ENCODE results near the gene SIRT6. TPM values are rescaled to one million over a fixed set of nuclear protein-coding genes. Genes with fewer than 3 reads are reported as not detected.

Gene SIRT6
- total RNA-seq, 1 experiment from 2014 or later, result 28.1 TPM

- TF ChIP-seq ZNF512 (CRISPR knock-in tag; IDR thresholded peaks at IDR 0.05; ENCODE audit: borderline replicate concordance), result no peak
Measured at GRCh38 chr19:4140237-4140711, 42.1 kb downstream of the SIRT6 start (continued).

GRCh38 chr19:4139614-4140236, 42.6 kb downstream of the SIRT6 start:
- DNase-seq (ENCODE audit: low spot score), result peak; percentile 94
- Mint-ChIP-seq H3K4me1 (peaks cover 6% of the 10 kb centered on the region), H3K27me3 (ENCODE audit: low read depth) (peaks cover 18% of the 10 kb centered on the region), H3K36me3 (no peaks in the 10 kb centered on the region), H3K9me3 (peaks cover 6% of the 10 kb centered on the region; the same call in 1 of the 2 replicates), H3K4me3 (peak overlapping the region; percentile 31; the same call in 1 of the 2 replicates), H3K27ac (peak overlapping the region; percentile 70; the same call in 1 of the 2 replicates)
- no peak for TF ChIP-seq ZSCAN18 (CRISPR knock-in tag; IDR thresholded peaks at IDR 0.05)
- TF ChIP-seq ESRRA (CRISPR knock-in tag; IDR thresholded peaks at IDR 0.05; ENCODE audit: borderline replicate concordance), result no peak
- TF ChIP-seq, protein P1, sequence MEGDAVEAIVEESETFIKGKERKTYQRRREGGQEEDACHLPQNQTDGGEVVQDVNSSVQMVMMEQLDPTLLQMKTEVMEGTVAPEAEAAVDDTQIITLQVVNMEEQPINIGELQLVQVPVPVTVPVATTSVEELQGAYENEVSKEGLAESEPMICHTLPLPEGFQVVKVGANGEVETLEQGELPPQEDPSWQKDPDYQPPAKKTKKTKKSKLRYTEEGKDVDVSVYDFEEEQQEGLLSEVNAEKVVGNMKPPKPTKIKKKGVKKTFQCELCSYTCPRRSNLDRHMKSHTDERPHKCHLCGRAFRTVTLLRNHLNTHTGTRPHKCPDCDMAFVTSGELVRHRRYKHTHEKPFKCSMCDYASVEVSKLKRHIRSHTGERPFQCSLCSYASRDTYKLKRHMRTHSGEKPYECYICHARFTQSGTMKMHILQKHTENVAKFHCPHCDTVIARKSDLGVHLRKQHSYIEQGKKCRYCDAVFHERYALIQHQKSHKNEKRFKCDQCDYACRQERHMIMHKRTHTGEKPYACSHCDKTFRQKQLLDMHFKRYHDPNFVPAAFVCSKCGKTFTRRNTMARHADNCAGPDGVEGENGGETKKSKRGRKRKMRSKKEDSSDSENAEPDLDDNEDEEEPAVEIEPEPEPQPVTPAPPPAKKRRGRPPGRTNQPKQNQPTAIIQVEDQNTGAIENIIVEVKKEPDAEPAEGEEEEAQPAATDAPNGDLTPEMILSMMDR (IDR thresholded peaks at IDR 0.05), result peak; percentile 94
- TF ChIP-seq GTF2I (CRISPR knock-in tag; conservative IDR thresholded peaks at IDR 0.05), result peak; percentile 87; the same call in 1 of the 2 replicates
- TF ChIP-seq HMGA2 (CRISPR knock-in tag; IDR thresholded peaks at IDR 0.05), result no peak
- ChIA-PET POLR2A (no interaction called here), CTCF (interaction anchor here (0.6 to 3.4 kb wide), 94 partner anchors 8 to 1831 kb away, joined by 3 to 57 read pairs (median 5); partner anchors contain the start of genes APBA3, ATCAY, CHAF1A and CREB3L3)
- peak; percentile 81 for ATAC-seq

- CTCF ChIA-PET, result interaction anchor here (0.8 kb wide), 1 partner anchor 9 kb away, joined by 4 read pairs; no protein-coding TSS in a partner anchor
- DNase-seq (ENCODE audit: low spot score) (no peak), ATAC-seq (no peak)
- Mint-ChIP-seq H3K9me3 (peaks cover 6% of the 10 kb centered on the region; the same call in 1 of the 2 replicates), H3K27me3 (ENCODE audit: low read depth) (peaks cover 10% of the 10 kb centered on the region), H3K4me1 (peaks cover 6% of the 10 kb centered on the region), H3K27ac (no peak overlapping the region), H3K36me3 (no peaks in the 10 kb centered on the region), H3K4me3 (no peak overlapping the region)
- POLR2A ChIA-PET, result no interaction called here
- no peak for TF ChIP-seq HMGA2 (CRISPR knock-in tag; IDR thresholded peaks at IDR 0.05)
- TF ChIP-seq, protein P2, sequence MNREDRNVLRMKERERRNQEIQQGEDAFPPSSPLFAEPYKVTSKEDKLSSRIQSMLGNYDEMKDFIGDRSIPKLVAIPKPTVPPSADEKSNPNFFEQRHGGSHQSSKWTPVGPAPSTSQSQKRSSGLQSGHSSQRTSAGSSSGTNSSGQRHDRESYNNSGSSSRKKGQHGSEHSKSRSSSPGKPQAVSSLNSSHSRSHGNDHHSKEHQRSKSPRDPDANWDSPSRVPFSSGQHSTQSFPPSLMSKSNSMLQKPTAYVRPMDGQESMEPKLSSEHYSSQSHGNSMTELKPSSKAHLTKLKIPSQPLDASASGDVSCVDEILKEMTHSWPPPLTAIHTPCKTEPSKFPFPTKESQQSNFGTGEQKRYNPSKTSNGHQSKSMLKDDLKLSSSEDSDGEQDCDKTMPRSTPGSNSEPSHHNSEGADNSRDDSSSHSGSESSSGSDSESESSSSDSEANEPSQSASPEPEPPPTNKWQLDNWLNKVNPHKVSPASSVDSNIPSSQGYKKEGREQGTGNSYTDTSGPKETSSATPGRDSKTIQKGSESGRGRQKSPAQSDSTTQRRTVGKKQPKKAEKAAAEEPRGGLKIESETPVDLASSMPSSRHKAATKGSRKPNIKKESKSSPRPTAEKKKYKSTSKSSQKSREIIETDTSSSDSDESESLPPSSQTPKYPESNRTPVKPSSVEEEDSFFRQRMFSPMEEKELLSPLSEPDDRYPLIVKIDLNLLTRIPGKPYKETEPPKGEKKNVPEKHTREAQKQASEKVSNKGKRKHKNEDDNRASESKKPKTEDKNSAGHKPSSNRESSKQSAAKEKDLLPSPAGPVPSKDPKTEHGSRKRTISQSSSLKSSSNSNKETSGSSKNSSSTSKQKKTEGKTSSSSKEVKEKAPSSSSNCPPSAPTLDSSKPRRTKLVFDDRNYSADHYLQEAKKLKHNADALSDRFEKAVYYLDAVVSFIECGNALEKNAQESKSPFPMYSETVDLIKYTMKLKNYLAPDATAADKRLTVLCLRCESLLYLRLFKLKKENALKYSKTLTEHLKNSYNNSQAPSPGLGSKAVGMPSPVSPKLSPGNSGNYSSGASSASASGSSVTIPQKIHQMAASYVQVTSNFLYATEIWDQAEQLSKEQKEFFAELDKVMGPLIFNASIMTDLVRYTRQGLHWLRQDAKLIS (CRISPR knock-in tag; IDR thresholded peaks at IDR 0.05; ENCODE audit: borderline replicate concordance), result no peak
- TF ChIP-seq, protein P3, sequence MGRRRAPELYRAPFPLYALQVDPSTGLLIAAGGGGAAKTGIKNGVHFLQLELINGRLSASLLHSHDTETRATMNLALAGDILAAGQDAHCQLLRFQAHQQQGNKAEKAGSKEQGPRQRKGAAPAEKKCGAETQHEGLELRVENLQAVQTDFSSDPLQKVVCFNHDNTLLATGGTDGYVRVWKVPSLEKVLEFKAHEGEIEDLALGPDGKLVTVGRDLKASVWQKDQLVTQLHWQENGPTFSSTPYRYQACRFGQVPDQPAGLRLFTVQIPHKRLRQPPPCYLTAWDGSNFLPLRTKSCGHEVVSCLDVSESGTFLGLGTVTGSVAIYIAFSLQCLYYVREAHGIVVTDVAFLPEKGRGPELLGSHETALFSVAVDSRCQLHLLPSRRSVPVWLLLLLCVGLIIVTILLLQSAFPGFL (CRISPR knock-in tag; IDR thresholded peaks at IDR 0.05; ENCODE audit: borderline replicate concordance), result no peak
- TF ChIP-seq SP1 (CRISPR knock-in tag; conservative IDR thresholded peaks at IDR 0.05), result no peak
- no peak for TF ChIP-seq NFYB (CRISPR knock-in tag; conservative IDR thresholded peaks at IDR 0.05; ENCODE audit: low read depth)
Measured at GRCh38 chr19:4138445-4138844, 43.9 kb downstream of the SIRT6 start.

All from WTC11 (cell line).